Measurements from ENCODE around the gene PREX1.

PREX1 gene

DNA sequence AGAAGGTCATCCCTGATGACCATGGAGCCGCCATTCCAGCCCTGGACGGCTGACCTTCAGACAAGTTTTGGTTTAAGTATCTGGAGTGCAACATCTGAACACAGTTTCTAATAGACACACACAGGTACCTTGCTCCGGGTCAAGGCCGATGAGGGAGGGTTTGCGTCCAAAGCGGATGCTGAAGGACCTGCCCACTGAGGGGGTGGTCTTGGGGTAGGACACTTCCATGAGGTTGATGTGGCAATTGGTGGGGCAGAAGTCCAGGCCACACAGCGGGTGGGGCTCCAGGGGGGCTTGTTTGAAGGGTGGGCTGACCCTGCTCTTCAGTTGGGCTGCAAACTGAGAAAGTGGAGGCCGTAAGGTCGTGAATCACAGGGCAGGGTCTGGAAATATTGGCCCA, 177.9 kb downstream of the PREX1 start:
- no peaks in the 10 kb centered on the region for H3K36me3 ChIP-seq (ENCODE audit: low read depth)
- TF ChIP-seq, protein P1, sequence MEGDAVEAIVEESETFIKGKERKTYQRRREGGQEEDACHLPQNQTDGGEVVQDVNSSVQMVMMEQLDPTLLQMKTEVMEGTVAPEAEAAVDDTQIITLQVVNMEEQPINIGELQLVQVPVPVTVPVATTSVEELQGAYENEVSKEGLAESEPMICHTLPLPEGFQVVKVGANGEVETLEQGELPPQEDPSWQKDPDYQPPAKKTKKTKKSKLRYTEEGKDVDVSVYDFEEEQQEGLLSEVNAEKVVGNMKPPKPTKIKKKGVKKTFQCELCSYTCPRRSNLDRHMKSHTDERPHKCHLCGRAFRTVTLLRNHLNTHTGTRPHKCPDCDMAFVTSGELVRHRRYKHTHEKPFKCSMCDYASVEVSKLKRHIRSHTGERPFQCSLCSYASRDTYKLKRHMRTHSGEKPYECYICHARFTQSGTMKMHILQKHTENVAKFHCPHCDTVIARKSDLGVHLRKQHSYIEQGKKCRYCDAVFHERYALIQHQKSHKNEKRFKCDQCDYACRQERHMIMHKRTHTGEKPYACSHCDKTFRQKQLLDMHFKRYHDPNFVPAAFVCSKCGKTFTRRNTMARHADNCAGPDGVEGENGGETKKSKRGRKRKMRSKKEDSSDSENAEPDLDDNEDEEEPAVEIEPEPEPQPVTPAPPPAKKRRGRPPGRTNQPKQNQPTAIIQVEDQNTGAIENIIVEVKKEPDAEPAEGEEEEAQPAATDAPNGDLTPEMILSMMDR (IDR thresholded peaks at IDR 0.05; ENCODE audit: poor library complexity, severe bottlenecking) = no peak
- H3K4me1 ChIP-seq (ENCODE audit: insufficient read depth, poor library complexity, severe bottlenecking) = no peaks in the 10 kb centered on the region
- H3K27ac ChIP-seq (ENCODE audit: poor library complexity, severe bottlenecking) = no peak overlapping the region
- ATAC-seq (ENCODE audit: low read depth) (no peak), DNase-seq (ENCODE audit: low spot score) (no peak)
- H3K4me3 ChIP-seq (ENCODE audit: severe bottlenecking) = no peak overlapping the region
- H3K27me3 ChIP-seq (ENCODE audit: insufficient read depth, poor library complexity, severe bottlenecking) = no peaks in the 10 kb centered on the region
- no peaks in the 10 kb centered on the region for H3K9me3 ChIP-seq (ENCODE audit: severe bottlenecking)

DNA sequence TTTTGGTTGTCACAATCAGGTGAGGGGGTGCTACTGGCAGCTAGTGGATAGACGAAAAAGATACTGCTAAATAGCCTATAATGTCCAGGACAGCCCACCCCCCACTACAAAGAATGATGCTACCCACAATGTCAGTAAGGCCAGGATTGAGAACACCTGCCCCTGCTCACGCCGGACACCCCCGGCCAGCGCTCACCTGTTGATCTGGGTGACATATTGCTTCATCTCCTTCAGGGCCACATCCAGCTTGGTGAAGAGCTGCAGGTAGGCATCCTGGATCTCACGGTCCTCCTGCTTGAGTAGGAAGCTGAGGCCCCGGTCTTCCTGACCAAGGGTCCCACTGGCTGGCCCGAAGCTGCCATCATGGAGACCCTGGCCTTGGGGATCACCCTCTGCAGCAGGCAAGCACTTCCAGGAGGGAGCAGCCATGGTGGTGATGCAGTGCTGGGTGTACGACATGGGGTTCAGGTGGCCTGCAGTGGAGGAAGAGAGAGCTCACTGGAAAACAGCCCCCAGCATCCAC, 178.6 kb downstream of the PREX1 start:
- no peaks in the 10 kb centered on the region for H3K4me1 ChIP-seq (ENCODE audit: insufficient read depth, poor library complexity, severe bottlenecking)
- DNase-seq (ENCODE audit: low spot score) = no peak
- H3K36me3 ChIP-seq (ENCODE audit: low read depth) = no peaks in the 10 kb centered on the region
- no peaks in the 10 kb centered on the region for H3K27me3 ChIP-seq (ENCODE audit: insufficient read depth, poor library complexity, severe bottlenecking)
- no peaks in the 10 kb centered on the region for H3K9me3 ChIP-seq (ENCODE audit: severe bottlenecking)
- H3K4me3 ChIP-seq (ENCODE audit: severe bottlenecking) = no peak overlapping the region
- TF ChIP-seq, protein P1 (IDR thresholded peaks at IDR 0.05; ENCODE audit: poor library complexity, severe bottlenecking) = no peak
- no peak overlapping the region for H3K27ac ChIP-seq (ENCODE audit: poor library complexity, severe bottlenecking)
- no peak for ATAC-seq (ENCODE audit: low read depth)

DNA sequence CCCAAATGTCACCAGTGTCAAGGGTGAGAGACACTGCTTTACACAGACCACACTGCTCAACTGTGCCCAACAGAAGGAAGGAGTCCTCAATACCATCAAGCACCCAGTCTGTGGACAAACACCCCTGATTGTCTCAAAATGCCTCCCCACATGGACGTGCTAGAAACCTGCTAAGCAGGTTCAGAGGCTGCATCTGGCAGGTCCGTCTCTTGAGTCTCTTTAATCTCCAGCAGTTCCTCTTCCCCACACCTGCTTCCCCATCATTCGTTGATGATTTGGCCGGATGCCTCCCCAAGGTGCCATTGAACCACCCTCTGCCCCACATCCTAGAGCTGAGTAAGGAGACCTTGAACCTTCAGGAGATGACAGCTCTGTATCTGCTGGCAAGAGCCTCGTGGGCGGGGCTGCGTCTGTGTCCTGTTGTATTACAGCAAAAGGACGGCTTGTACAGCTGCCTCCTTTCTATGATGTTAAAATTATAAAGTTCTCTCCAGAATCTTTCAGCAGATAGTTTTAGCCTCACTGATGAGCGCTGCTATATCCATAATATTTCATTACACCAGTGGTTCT, 179.2 kb downstream of the PREX1 start:
- H3K4me3 ChIP-seq (ENCODE audit: severe bottlenecking) = no peak overlapping the region
- no peak overlapping the region for H3K27ac ChIP-seq (ENCODE audit: poor library complexity, severe bottlenecking)
- no peaks in the 10 kb centered on the region for H3K36me3 ChIP-seq (ENCODE audit: low read depth)
- TF ChIP-seq, protein P1 (IDR thresholded peaks at IDR 0.05; ENCODE audit: poor library complexity, severe bottlenecking) = no peak
- no peaks in the 10 kb centered on the region for H3K9me3 ChIP-seq (ENCODE audit: severe bottlenecking)
- no peaks in the 10 kb centered on the region for H3K4me1 ChIP-seq (ENCODE audit: insufficient read depth, poor library complexity, severe bottlenecking)
- DNase-seq (ENCODE audit: low spot score) (no peak), ATAC-seq (ENCODE audit: low read depth) (no peak; the same call in 2 of the 3 replicates)
- H3K27me3 ChIP-seq (ENCODE audit: insufficient read depth, poor library complexity, severe bottlenecking) = no peaks in the 10 kb centered on the region

DNA sequence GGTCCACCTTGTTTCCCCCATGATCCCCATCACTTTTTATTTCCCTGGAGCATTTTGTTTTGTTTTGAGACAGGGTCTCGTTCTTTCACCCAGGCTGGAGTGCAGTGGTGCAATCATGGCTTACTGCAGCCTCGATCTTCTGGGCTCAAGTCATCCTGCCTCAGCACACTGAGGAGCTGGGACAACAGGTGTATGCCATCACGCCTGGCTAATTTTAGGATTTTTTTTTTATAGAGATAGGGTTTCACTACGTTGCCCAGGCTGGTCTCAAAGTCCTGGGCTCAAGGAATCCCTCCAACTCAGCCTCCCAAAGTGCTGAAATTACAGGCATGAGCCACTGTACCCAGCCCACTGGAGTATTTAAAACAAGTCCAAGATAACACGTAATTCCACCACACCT, 179.9 kb downstream of the PREX1 start:
- ATAC-seq (ENCODE audit: low read depth) = no peak
- Histone ChIP-seq H3K27ac (ENCODE audit: poor library complexity, severe bottlenecking) (no peak overlapping the region), H3K4me3 (ENCODE audit: severe bottlenecking) (no peak overlapping the region), H3K4me1 (ENCODE audit: insufficient read depth, poor library complexity, severe bottlenecking) (no peaks in the 10 kb centered on the region), H3K27me3 (ENCODE audit: insufficient read depth, poor library complexity, severe bottlenecking) (no peaks in the 10 kb centered on the region), H3K9me3 (ENCODE audit: severe bottlenecking) (no peaks in the 10 kb centered on the region), H3K36me3 (ENCODE audit: low read depth) (no peaks in the 10 kb centered on the region)
- TF ChIP-seq, protein P1 (IDR thresholded peaks at IDR 0.05; ENCODE audit: poor library complexity, severe bottlenecking) = no peak
- DNase-seq (ENCODE audit: low spot score) = no peak

DNA sequence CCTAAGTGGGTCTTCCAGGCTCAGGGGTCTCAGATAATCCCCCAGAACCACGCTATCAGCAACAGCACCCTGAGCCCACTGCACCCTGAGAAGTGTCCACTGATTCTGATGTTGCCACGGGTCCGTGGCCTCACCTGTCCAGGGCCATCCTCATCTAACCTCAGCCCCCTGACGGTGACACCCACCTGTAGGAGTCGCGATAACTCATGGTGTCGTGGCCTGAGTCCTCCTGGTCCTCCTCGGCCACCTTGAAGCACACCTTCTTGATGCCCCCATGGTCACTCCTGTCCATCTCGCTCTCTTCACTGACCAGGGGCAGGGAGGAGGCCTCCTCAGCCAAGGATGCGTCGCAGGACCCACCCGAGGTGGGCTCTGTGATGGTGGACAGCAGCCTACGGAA, 182.1 kb downstream of the PREX1 start:
- H3K27me3 ChIP-seq (ENCODE audit: insufficient read depth, poor library complexity, severe bottlenecking) = no peaks in the 10 kb centered on the region
- TF ChIP-seq, protein P1 (IDR thresholded peaks at IDR 0.05; ENCODE audit: poor library complexity, severe bottlenecking) = no peak
- H3K4me3 ChIP-seq (ENCODE audit: severe bottlenecking) = no peak overlapping the region
- no peak overlapping the region for H3K27ac ChIP-seq (ENCODE audit: poor library complexity, severe bottlenecking)
- DNase-seq (ENCODE audit: low spot score) = no peak
- H3K36me3 ChIP-seq (ENCODE audit: low read depth) = no peaks in the 10 kb centered on the region
- no peaks in the 10 kb centered on the region for H3K9me3 ChIP-seq (ENCODE audit: severe bottlenecking)
- no peaks in the 10 kb centered on the region for H3K4me1 ChIP-seq (ENCODE audit: insufficient read depth, poor library complexity, severe bottlenecking)
- no peak for ATAC-seq (ENCODE audit: low read depth)
